Measurements from ENCODE around the gene RNASEH1. TPM values are rescaled to one million over a fixed set of nuclear protein-coding genes. Genes with fewer than 3 reads are reported as not detected.

The RNASEH1 gene
- total and polyA plus RNA-seq, 2 of the 8 experiments (the other 6 are each of a cell fraction or from before 2014, with no cell fraction given), result 11.7 to 42.7 TPM

DNA sequence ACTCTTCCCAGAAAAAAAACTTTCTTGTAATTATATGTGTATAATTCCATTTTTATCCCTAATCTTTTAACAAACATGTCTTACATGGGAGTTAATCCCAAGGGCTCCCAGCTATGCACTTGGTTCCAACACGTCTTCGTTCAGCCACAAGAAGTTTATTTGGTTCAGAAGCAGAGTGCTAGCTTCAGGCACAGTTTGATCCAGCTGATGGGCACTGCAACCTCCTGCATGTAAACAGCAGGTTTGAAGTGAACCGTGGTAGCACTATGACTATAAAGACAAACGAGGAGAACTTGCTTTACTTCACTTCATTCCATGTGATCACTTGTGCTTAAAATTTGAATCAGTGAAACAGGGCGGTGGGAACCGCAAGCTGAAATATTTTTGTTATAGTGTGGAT lies 7.0 kb upstream of the RNASEH1 start (continued):
- TF ChIP-seq, protein P1, sequence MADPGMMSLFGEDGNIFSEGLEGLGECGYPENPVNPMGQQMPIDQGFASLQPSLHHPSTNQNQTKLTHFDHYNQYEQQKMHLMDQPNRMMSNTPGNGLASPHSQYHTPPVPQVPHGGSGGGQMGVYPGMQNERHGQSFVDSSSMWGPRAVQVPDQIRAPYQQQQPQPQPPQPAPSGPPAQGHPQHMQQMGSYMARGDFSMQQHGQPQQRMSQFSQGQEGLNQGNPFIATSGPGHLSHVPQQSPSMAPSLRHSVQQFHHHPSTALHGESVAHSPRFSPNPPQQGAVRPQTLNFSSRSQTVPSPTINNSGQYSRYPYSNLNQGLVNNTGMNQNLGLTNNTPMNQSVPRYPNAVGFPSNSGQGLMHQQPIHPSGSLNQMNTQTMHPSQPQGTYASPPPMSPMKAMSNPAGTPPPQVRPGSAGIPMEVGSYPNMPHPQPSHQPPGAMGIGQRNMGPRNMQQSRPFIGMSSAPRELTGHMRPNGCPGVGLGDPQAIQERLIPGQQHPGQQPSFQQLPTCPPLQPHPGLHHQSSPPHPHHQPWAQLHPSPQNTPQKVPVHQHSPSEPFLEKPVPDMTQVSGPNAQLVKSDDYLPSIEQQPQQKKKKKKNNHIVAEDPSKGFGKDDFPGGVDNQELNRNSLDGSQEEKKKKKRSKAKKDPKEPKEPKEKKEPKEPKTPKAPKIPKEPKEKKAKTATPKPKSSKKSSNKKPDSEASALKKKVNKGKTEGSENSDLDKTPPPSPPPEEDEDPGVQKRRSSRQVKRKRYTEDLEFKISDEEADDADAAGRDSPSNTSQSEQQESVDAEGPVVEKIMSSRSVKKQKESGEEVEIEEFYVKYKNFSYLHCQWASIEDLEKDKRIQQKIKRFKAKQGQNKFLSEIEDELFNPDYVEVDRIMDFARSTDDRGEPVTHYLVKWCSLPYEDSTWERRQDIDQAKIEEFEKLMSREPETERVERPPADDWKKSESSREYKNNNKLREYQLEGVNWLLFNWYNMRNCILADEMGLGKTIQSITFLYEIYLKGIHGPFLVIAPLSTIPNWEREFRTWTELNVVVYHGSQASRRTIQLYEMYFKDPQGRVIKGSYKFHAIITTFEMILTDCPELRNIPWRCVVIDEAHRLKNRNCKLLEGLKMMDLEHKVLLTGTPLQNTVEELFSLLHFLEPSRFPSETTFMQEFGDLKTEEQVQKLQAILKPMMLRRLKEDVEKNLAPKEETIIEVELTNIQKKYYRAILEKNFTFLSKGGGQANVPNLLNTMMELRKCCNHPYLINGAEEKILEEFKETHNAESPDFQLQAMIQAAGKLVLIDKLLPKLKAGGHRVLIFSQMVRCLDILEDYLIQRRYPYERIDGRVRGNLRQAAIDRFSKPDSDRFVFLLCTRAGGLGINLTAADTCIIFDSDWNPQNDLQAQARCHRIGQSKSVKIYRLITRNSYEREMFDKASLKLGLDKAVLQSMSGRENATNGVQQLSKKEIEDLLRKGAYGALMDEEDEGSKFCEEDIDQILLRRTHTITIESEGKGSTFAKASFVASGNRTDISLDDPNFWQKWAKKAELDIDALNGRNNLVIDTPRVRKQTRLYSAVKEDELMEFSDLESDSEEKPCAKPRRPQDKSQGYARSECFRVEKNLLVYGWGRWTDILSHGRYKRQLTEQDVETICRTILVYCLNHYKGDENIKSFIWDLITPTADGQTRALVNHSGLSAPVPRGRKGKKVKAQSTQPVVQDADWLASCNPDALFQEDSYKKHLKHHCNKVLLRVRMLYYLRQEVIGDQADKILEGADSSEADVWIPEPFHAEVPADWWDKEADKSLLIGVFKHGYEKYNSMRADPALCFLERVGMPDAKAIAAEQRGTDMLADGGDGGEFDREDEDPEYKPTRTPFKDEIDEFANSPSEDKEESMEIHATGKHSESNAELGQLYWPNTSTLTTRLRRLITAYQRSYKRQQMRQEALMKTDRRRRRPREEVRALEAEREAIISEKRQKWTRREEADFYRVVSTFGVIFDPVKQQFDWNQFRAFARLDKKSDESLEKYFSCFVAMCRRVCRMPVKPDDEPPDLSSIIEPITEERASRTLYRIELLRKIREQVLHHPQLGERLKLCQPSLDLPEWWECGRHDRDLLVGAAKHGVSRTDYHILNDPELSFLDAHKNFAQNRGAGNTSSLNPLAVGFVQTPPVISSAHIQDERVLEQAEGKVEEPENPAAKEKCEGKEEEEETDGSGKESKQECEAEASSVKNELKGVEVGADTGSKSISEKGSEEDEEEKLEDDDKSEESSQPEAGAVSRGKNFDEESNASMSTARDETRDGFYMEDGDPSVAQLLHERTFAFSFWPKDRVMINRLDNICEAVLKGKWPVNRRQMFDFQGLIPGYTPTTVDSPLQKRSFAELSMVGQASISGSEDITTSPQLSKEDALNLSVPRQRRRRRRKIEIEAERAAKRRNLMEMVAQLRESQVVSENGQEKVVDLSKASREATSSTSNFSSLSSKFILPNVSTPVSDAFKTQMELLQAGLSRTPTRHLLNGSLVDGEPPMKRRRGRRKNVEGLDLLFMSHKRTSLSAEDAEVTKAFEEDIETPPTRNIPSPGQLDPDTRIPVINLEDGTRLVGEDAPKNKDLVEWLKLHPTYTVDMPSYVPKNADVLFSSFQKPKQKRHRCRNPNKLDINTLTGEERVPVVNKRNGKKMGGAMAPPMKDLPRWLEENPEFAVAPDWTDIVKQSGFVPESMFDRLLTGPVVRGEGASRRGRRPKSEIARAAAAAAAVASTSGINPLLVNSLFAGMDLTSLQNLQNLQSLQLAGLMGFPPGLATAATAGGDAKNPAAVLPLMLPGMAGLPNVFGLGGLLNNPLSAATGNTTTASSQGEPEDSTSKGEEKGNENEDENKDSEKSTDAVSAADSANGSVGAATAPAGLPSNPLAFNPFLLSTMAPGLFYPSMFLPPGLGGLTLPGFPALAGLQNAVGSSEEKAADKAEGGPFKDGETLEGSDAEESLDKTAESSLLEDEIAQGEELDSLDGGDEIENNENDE (IDR thresholded peaks at IDR 0.05; ENCODE audit: insufficient replicate concordance, low read length), result no peak

Data from H1 (cell line).